Measurements from ENCODE around the gene GNA12. TPM values are rescaled to one million over a fixed set of nuclear protein-coding genes. Genes with fewer than 3 reads are reported as not detected.

Gene GNA12
- total RNA-seq, 1 experiment from 2014 or later = 63.8 TPM

DNA sequence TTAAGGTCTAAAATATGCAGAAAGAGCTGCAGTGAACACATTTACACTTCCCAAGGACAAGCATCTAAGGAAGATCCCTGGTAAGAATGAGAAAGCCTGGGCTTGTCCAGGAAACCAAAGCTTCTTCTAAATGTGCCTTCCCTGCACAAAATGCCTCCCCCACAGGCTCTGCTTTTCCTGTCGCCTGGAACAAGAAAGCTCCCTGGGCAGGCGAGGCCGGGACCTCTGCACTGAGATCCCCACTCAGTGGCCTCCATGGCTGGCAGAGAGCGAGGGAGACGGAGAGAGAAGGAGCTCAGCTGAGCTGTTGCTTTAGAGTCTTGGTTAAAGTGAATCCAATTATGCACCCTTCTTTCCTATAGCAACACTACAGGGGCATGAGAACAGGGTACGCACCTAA lies 80.5 kb downstream of the GNA12 start:
- no TSS peak for BruUV-seq (replicated peaks)

GRCh38 chr7:2761801-2762497 lies 82.2 kb downstream of the GNA12 start:
- intact Hi-C loops (cut with micrococcal nuclease; ENCODE audit: unreplicated experiment) = loop anchor here (5.0 kb wide), 1 partner anchor 70 kb away; no protein-coding TSS in a partner anchor
- H3K36me3 Mint-ChIP-seq (ENCODE audit: insufficient read depth, unreplicated experiment) = peaks cover 46% of the 10 kb centered on the region
- peaks cover 31% of the 10 kb centered on the region for H3K4me1 Mint-ChIP-seq (ENCODE audit: low read depth, unreplicated experiment)
- Histone ChIP-seq H3K4me1 (peaks cover 20% of the 10 kb centered on the region), H3K4me3 (ENCODE audit: low read depth, low read length) (no peak overlapping the region), H3K9me3 (no peaks in the 10 kb centered on the region), H3K36me3 (ENCODE audit: control insufficient read depth, insufficient read depth, low read length) (no peaks in the 10 kb centered on the region), H3K27me3 (replicated peaks; ENCODE audit: control insufficient read depth, insufficient read depth, low read length) (no peaks in the 10 kb centered on the region)
- ChIA-PET CTCF (no interaction called here), POLR2A (no interaction called here)
- no peaks in the 10 kb centered on the region for H3K9me3 Mint-ChIP-seq (ENCODE audit: unreplicated experiment)
- H3K27me3 Mint-ChIP-seq (ENCODE audit: insufficient read depth, unreplicated experiment) = no peaks in the 10 kb centered on the region
- no TSS peak for BruUV-seq (replicated peaks)
- no peak for TF ChIP-seq CTCF (IDR thresholded peaks at IDR 0.05; ENCODE audit: insufficient read depth in 1 of 2, low read depth in 1 of 2, low read length in 1 of 2, severe bottlenecking in 1 of 2, unreplicated experiment in 1 of 2)
- peak overlapping the region; percentile 19 for H3K27ac Mint-ChIP-seq (ENCODE audit: unreplicated experiment)
- DNase-seq = no peak
- no peak overlapping the region for H3K4me3 Mint-ChIP-seq (ENCODE audit: unreplicated experiment)

More for the DNA sequence above, 80.5 kb downstream of the GNA12 start:
- H3K27ac Mint-ChIP-seq (ENCODE audit: unreplicated experiment) = no peak overlapping the region
- DNase-seq = no peak
- intact Hi-C loops (cut with micrococcal nuclease; ENCODE audit: unreplicated experiment) = loop anchor here (5.0 kb wide), 1 partner anchor 69 kb away; no protein-coding TSS in a partner anchor
- H3K4me1 Mint-ChIP-seq (ENCODE audit: low read depth, unreplicated experiment) = peaks cover 19% of the 10 kb centered on the region
- H3K36me3 ChIP-seq (ENCODE audit: control insufficient read depth, insufficient read depth, low read length) = no peaks in the 10 kb centered on the region
- no peaks in the 10 kb centered on the region for H3K9me3 ChIP-seq
- H3K4me3 Mint-ChIP-seq (ENCODE audit: unreplicated experiment) = no peak overlapping the region
- TF ChIP-seq CTCF (IDR thresholded peaks at IDR 0.05; ENCODE audit: insufficient read depth in 1 of 2, low read depth in 1 of 2, low read length in 1 of 2, severe bottlenecking in 1 of 2, unreplicated experiment in 1 of 2) = no peak
- H3K27me3 Mint-ChIP-seq (ENCODE audit: insufficient read depth, unreplicated experiment) = no peaks in the 10 kb centered on the region
- H3K4me3 ChIP-seq (ENCODE audit: low read depth, low read length) = no peak overlapping the region
- ChIA-PET CTCF (no interaction called here), POLR2A (no interaction called here)
- H3K4me1 ChIP-seq = peaks cover 6% of the 10 kb centered on the region
- peaks cover 32% of the 10 kb centered on the region for H3K36me3 Mint-ChIP-seq (ENCODE audit: insufficient read depth, unreplicated experiment)
- no peaks in the 10 kb centered on the region for H3K27me3 ChIP-seq (replicated peaks; ENCODE audit: control insufficient read depth, insufficient read depth, low read length)
- H3K9me3 Mint-ChIP-seq (ENCODE audit: unreplicated experiment) = no peaks in the 10 kb centered on the region

GRCh38 chr7:2761131-2761624 lies 82.9 kb downstream of the GNA12 start:
- CTCF ChIA-PET = interaction anchor here (0.7 to 1.5 kb wide), 9 partner anchors 9 to 149 kb away, joined by 3 to 8 read pairs (median 3); no protein-coding TSS in a partner anchor

More at GRCh38 chr7:2761131-2761624, 82.9 kb downstream of the GNA12 start:
- DNase-seq = no peak
- no peak overlapping the region for H3K4me3 Mint-ChIP-seq (ENCODE audit: unreplicated experiment)
- no peak for TF ChIP-seq CTCF (IDR thresholded peaks at IDR 0.05; ENCODE audit: insufficient read depth in 1 of 2, low read depth in 1 of 2, low read length in 1 of 2, severe bottlenecking in 1 of 2, unreplicated experiment in 1 of 2)
- H3K27me3 ChIP-seq (replicated peaks; ENCODE audit: control insufficient read depth, insufficient read depth, low read length) = no peaks in the 10 kb centered on the region
- no peak overlapping the region for H3K4me3 ChIP-seq (ENCODE audit: low read depth, low read length)
- peaks cover 31% of the 10 kb centered on the region for H3K4me1 Mint-ChIP-seq (ENCODE audit: low read depth, unreplicated experiment)
- no peaks in the 10 kb centered on the region for H3K27me3 Mint-ChIP-seq (ENCODE audit: insufficient read depth, unreplicated experiment)
- no TSS peak for BruUV-seq (replicated peaks)
- no peaks in the 10 kb centered on the region for H3K36me3 ChIP-seq (ENCODE audit: control insufficient read depth, insufficient read depth, low read length)
- intact Hi-C loops (cut with micrococcal nuclease; ENCODE audit: unreplicated experiment) = loop anchor here (5.0 kb wide), 1 partner anchor 71 kb away; no protein-coding TSS in a partner anchor
- H3K9me3 Mint-ChIP-seq (ENCODE audit: unreplicated experiment) = no peaks in the 10 kb centered on the region
- H3K9me3 ChIP-seq = no peaks in the 10 kb centered on the region
- H3K27ac Mint-ChIP-seq (ENCODE audit: unreplicated experiment) = peak overlapping the region; percentile 19
- POLR2A ChIA-PET = no interaction called here
- H3K36me3 Mint-ChIP-seq (ENCODE audit: insufficient read depth, unreplicated experiment) = peaks cover 48% of the 10 kb centered on the region
- H3K4me1 ChIP-seq = peaks cover 20% of the 10 kb centered on the region
